Liver (tissue), 9 donors: ENCODE data around the gene CT45A10. TPM values are rescaled to one million over a fixed set of nuclear protein-coding genes. Genes with fewer than 3 reads are reported as not detected.

Experiments used
- DNase-seq: peaks from one replicate; pipeline ENCODE4 v3.0.0-alpha.2; 2017; ENCODE audit warnings: low spot score
- H3K27ac ChIP-seq, 2 donors: one replicate each; pipeline ENCODE4 v1.7.0; 2013; ENCODE audit warnings: inconsistent platforms in 2 of 2, low read length in 2 of 2, control low read depth in 1 of 2, low read depth in 1 of 2, mild to moderate bottlenecking in 1 of 2
- H3K27me3 ChIP-seq, 4 donors: one replicate each; pipeline versions ENCODE4 v1.6.1 to v1.7.0; 2013; ENCODE audit warnings: low read length in 3 of 4, inconsistent platforms in 1 of 4, mild to moderate bottlenecking in 1 of 4, moderate library complexity in 1 of 4; ENCODE audit not compliant: control insufficient read depth in 4 of 4, insufficient read depth in 4 of 4
- H3K36me3 ChIP-seq, 4 donors: one replicate each; pipeline versions ENCODE4 v1.6.1 to v1.7.0; 2013; ENCODE audit warnings: low read length in 3 of 4, mild to moderate bottlenecking in 3 of 4, low read depth in 1 of 4, moderate library complexity in 1 of 4; ENCODE audit not compliant: control insufficient read depth in 4 of 4, insufficient read depth in 3 of 4
- H3K4me1 ChIP-seq, 4 donors: one replicate each; pipeline versions ENCODE4 v1.6.1 to v1.7.0; 2013; ENCODE audit warnings: low read length in 3 of 4, mild to moderate bottlenecking in 3 of 4, moderate library complexity in 1 of 4; ENCODE audit not compliant: control insufficient read depth in 4 of 4, insufficient read depth in 4 of 4
- H3K4me3 ChIP-seq, 3 donors: one replicate each; pipeline versions ENCODE4 v1.6.1 to v1.7.0; 2013; ENCODE audit warnings: low read length in 3 of 3, control low read depth in 1 of 3, low read depth in 1 of 3, mild to moderate bottlenecking in 1 of 3
- H3K9ac ChIP-seq, 2 donors: one replicate each; pipeline ENCODE4 v1.7.0; 2013; ENCODE audit warnings: low read length in 2 of 2, mild to moderate bottlenecking in 2 of 2, moderate library complexity in 2 of 2, control low read depth in 1 of 2, low read depth in 1 of 2
- H3K9me3 ChIP-seq, 4 donors: one replicate each; pipeline versions ENCODE4 v1.6.1 to v1.7.0; 2013; ENCODE audit warnings: low read length in 3 of 4; ENCODE audit not compliant: control insufficient read depth in 4 of 4
- ATF3 ChIP-seq: IDR thresholded peaks from 2 replicates; pipeline ENCODE4 v1.6.1; 2016; ENCODE audit warnings: antibody characterized with exemption
- CTCF ChIP-seq: fragments of 150-350 bp; IDR thresholded peaks from 2 replicates; pipeline ENCODE4 v1.5.1; 2017; ENCODE audit warnings: improper control_type of control experiment, low read depth, low read length; ENCODE audit not compliant: missing input control
- EGR1 ChIP-seq, 2 donors: IDR thresholded peaks; 2 replicates each; pipeline ENCODE4 v1.6.1; 2016 to 2018; ENCODE audit warnings: antibody characterized with exemption in 2 of 2, low read depth in 2 of 2
- FOXA1 ChIP-seq: IDR thresholded peaks from 2 replicates; pipeline ENCODE4 v1.6.1; 2016; ENCODE audit warnings: antibody characterized with exemption
- FOXA2 ChIP-seq: IDR thresholded peaks from 2 replicates; pipeline ENCODE4 v1.6.1; 2016; ENCODE audit warnings: antibody characterized with exemption
- GABPA ChIP-seq, 2 donors: IDR thresholded peaks in 1 of 2; conservative IDR thresholded peaks in 1 of 2; 2 replicates each; pipeline ENCODE4 v1.6.1; 2016; ENCODE audit warnings: antibody characterized with exemption in 2 of 2, mild to moderate bottlenecking in 1 of 2, moderate library complexity in 1 of 2
- HNF4A ChIP-seq, 2 donors: conservative IDR thresholded peaks; 2 replicates each; pipeline ENCODE4 v1.6.1; 2016; ENCODE audit warnings: antibody characterized with exemption in 2 of 2, mild to moderate bottlenecking in 2 of 2
- HNF4G ChIP-seq: IDR thresholded peaks from 2 replicates; pipeline ENCODE4 v1.6.1; 2016; ENCODE audit warnings: antibody characterized with exemption
- JUND ChIP-seq, 2 donors: IDR thresholded peaks; 2 replicates each; pipeline ENCODE4 v1.6.1; 2016; ENCODE audit warnings: antibody characterized with exemption in 2 of 2
- NR2F2 ChIP-seq: IDR thresholded peaks from 2 replicates; pipeline ENCODE4 v1.6.1; 2016; ENCODE audit warnings: antibody characterized with exemption
- RAD21 ChIP-seq, 2 donors: IDR thresholded peaks; 2 replicates each; pipeline ENCODE4 v1.6.1; 2016; ENCODE audit warnings: antibody characterized with exemption in 2 of 2, mild to moderate bottlenecking in 2 of 2
- REST ChIP-seq: IDR thresholded peaks from 2 replicates; pipeline ENCODE4 v1.6.1; 2016; ENCODE audit warnings: antibody characterized with exemption, mild to moderate bottlenecking
- RXRA ChIP-seq, 2 donors: IDR thresholded peaks; 2 replicates each; pipeline ENCODE4 v1.6.1; 2017 to 2018; ENCODE audit warnings: antibody characterized with exemption in 2 of 2, mild to moderate bottlenecking in 1 of 2
- SP1 ChIP-seq: IDR thresholded peaks from 2 replicates; pipeline ENCODE4 v1.6.1; 2018; ENCODE audit warnings: antibody characterized with exemption, mild to moderate bottlenecking
- TAF1 ChIP-seq: conservative IDR thresholded peaks from 2 replicates; pipeline ENCODE4 v1.6.1; 2016; ENCODE audit warnings: antibody characterized with exemption, mild to moderate bottlenecking
- YY1 ChIP-seq: IDR thresholded peaks from 2 replicates; pipeline ENCODE4 v1.6.1; 2016; ENCODE audit warnings: antibody characterized with exemption, mild to moderate bottlenecking
- WGBS: extraction: QIAGEN DNeasy Blood & Tissue Kit; methylation state at CpG from one replicate; pipeline ENCODE4 v1.1.7; 2013; 5-methylcytosine and 5-hydroxymethylcytosine counted together
- polyA plus RNA-seq, 2 donors: library from polyadenylated mRNA; stranded (reverse) in 1 of 2; unstranded in 1 of 2; fragments of 200-250 nt in 1 of 2; fragments of >200 nt in 1 of 2; fragmentation: Nextera tagmentation in 1 of 2; extraction: Ambion mirVana in 1 of 2; gene quantifications; one replicate each; pipeline versions ENCODE4 v1.2.1 to v1.2.3, GENCODE V29; 2013 to 2015
- total RNA-seq, 2 donors: library from RNA; depleted of rRNA; stranded (reverse); fragments of >200 nt; gene quantifications; one replicate each; pipeline ENCODE4 v1.2.3, GENCODE V29; 2014
- TF ChIP-seq, protein P1 (sequence below): IDR thresholded peaks from 2 replicates; pipeline ENCODE4 v1.6.1; 2016; ENCODE audit warnings: antibody characterized with exemption
- TF ChIP-seq, protein P2 (sequence below): IDR thresholded peaks from 2 replicates; pipeline ENCODE4 v1.6.1; 2016; ENCODE audit warnings: antibody characterized with exemption
- donor health status: healthy.
- donor health status: healthy.
- donor health status: healthy.
- donor health status: healthy.
- donor health status: healthy.

CT45A10 gene
- total and polyA plus RNA-seq, 4 donors, result not detected

GRCh38 chrX:135931644-135932487 lies 38.6 kb upstream of the CT45A10 start:
- Histone ChIP-seq H3K4me3 (no peak overlapping the region), H3K27ac (no peak overlapping the region), H3K36me3 (no peaks in the 10 kb centered on the region), H3K9me3 (no peaks in the 10 kb centered on the region), H3K9ac (no peak overlapping the region), H3K27me3 (peaks cover 0 to 2% (median 0%) of the 10 kb centered on the region in 4 donors), H3K4me1 (no peaks in the 10 kb centered on the region)
- WGBS, result 45% methylated on average over 19 of the region's 19 CpGs
- TF ChIP-seq, protein P1, sequence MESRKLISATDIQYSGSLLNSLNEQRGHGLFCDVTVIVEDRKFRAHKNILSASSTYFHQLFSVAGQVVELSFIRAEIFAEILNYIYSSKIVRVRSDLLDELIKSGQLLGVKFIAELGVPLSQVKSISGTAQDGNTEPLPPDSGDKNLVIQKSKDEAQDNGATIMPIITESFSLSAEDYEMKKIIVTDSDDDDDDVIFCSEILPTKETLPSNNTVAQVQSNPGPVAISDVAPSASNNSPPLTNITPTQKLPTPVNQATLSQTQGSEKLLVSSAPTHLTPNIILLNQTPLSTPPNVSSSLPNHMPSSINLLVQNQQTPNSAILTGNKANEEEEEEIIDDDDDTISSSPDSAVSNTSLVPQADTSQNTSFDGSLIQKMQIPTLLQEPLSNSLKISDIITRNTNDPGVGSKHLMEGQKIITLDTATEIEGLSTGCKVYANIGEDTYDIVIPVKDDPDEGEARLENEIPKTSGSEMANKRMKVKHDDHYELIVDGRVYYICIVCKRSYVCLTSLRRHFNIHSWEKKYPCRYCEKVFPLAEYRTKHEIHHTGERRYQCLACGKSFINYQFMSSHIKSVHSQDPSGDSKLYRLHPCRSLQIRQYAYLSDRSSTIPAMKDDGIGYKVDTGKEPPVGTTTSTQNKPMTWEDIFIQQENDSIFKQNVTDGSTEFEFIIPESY, result no peak
- peak; percentile 65 to 82 for TF ChIP-seq RAD21 (IDR thresholded peaks at IDR 0.05)
- TF ChIP-seq CTCF, result peak; percentile 58
- DNase-seq, result peak; percentile 41

DNA sequence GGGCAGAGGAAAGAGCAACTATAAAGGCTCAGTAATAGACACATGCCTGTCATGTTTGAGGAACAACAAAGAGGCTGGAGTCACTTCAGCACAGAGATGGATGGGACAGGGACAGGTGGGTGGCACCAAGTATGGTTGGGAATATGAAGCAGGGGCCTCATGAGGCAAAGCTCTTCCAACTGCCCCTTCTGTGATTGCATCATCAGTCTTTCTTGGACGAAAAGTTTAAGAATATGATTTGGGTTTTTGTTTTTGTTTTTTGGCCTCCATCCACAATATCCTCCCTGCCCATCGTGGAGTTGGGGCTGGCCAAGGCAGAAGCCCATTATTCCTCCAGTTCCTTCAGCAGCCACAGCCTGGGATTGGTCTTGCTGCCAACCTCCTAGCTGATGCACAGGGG lies 34.7 kb upstream of the CT45A10 start:
- Histone ChIP-seq H3K9ac (no peak overlapping the region), H3K27me3 (peaks cover 0 to 2% (median 0%) of the 10 kb centered on the region in 4 donors), H3K36me3 (no peaks in the 10 kb centered on the region), H3K4me1 (no peaks in the 10 kb centered on the region), H3K9me3 (no peaks in the 10 kb centered on the region), H3K4me3 (no peak overlapping the region), H3K27ac (no peak overlapping the region)
- no peak for TF ChIP-seq EGR1 (IDR thresholded peaks at IDR 0.05; ENCODE audit: low read depth in 2 of 2)
- TF ChIP-seq HNF4G, result no peak
- TF ChIP-seq, protein P1, result no peak
- no peak for TF ChIP-seq RXRA (IDR thresholded peaks at IDR 0.05)
- TF ChIP-seq HNF4A (conservative IDR thresholded peaks at IDR 0.05), result no peak
- no peak for TF ChIP-seq REST
- no peak for TF ChIP-seq CTCF
- no peak for TF ChIP-seq JUND (IDR thresholded peaks at IDR 0.05)
- TF ChIP-seq, protein P2, sequence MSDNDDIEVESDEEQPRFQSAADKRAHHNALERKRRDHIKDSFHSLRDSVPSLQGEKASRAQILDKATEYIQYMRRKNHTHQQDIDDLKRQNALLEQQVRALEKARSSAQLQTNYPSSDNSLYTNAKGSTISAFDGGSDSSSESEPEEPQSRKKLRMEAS, result no peak
- no peak for TF ChIP-seq YY1
- no peak for TF ChIP-seq TAF1
- no peak for TF ChIP-seq SP1
- no peak for TF ChIP-seq FOXA2
- no peak for TF ChIP-seq ATF3
- no peak for TF ChIP-seq NR2F2
- no peak for TF ChIP-seq FOXA1
- no peak for TF ChIP-seq GABPA (IDR thresholded peaks at IDR 0.05 in 1 of 2, conservative IDR thresholded peaks at IDR 0.05 in 1 of 2)
- DNase-seq, result no peak
- WGBS, result 64% methylated on average over 2 of the region's 2 CpGs
